ENCODE data around the gene EPN2.

The EPN2 gene

GRCh38 chr17:19294443-19294842, 57.3 kb downstream of the EPN2 start:
- no peak for DNase-seq (ENCODE audit: low read depth in 3 of 3)

GRCh38 chr17:19295473-19296135, 58.4 kb downstream of the EPN2 start:
- DNase-seq (ENCODE audit: low read depth in 3 of 3) = no peak

- DNase-seq (ENCODE audit: low read depth in 3 of 3) = no peak
These were observed 59.9 kb downstream of the EPN2 start for GRCh38 chr17:19296786-19297778.

GRCh38 chr17:19298569-19299213, 61.5 kb downstream of the EPN2 start:
- no peak for DNase-seq (ENCODE audit: low read depth in 3 of 3)

GRCh38 chr17:19299214-19299747, 62.1 kb downstream of the EPN2 start:
- no peak for DNase-seq (ENCODE audit: low read depth in 3 of 3)

- no peak for DNase-seq (ENCODE audit: low read depth in 3 of 3)
These were observed 62.7 kb downstream of the EPN2 start for GRCh38 chr17:19299866-19300265.

- DNase-seq (ENCODE audit: low read depth in 3 of 3) = no peak
These were observed 64.2 kb downstream of the EPN2 start for GRCh38 chr17:19301274-19301951.

GRCh38 chr17:19301973-19302372, 64.8 kb downstream of the EPN2 start:
- no peak for DNase-seq (ENCODE audit: low read depth in 3 of 3)

GRCh38 chr17:19302791-19303331, 65.7 kb downstream of the EPN2 start:
- no peak for DNase-seq (ENCODE audit: low read depth in 3 of 3)

GRCh38 chr17:19303367-19303776, 66.2 kb downstream of the EPN2 start:
- no peak for DNase-seq (ENCODE audit: low read depth in 3 of 3)

- no peak for DNase-seq (ENCODE audit: low read depth in 3 of 3)
These were observed 67.0 kb downstream of the EPN2 start for GRCh38 chr17:19304209-19304608.

GRCh38 chr17:19304751-19305150, 67.6 kb downstream of the EPN2 start:
- DNase-seq (ENCODE audit: low read depth in 3 of 3) = no peak

GRCh38 chr17:19305256-19305655, 68.1 kb downstream of the EPN2 start:
- no peak for DNase-seq (ENCODE audit: low read depth in 3 of 3)

GRCh38 chr17:19305761-19306159, 68.6 kb downstream of the EPN2 start:
- DNase-seq (ENCODE audit: low read depth in 3 of 3) = no peak

GRCh38 chr17:19306160-19307111, 69.3 kb downstream of the EPN2 start:
- peak in 2 of 3 donors; percentile 8 to 9 for DNase-seq (ENCODE audit: low read depth in 3 of 3)

- DNase-seq (ENCODE audit: low read depth in 3 of 3) = no peak
These were observed 70.4 kb downstream of the EPN2 start for GRCh38 chr17:19307521-19307920.

GRCh38 chr17:19308398-19308797, 71.2 kb downstream of the EPN2 start:
- DNase-seq (ENCODE audit: low read depth in 3 of 3) = no peak

GRCh38 chr17:19309701-19310100, 72.5 kb downstream of the EPN2 start:
- DNase-seq (ENCODE audit: low read depth in 3 of 3) = no peak

- no peak for DNase-seq (ENCODE audit: low read depth in 3 of 3)
These were observed 73.0 kb downstream of the EPN2 start for GRCh38 chr17:19310151-19310550.

- no peak for DNase-seq (ENCODE audit: low read depth in 3 of 3)
These were observed 73.8 kb downstream of the EPN2 start for GRCh38 chr17:19311016-19311415.

All from stimulated activated CD4-positive, alpha-beta T cell treated with anti-CD3 and anti-CD28 coated beads, TNF-alpha, amount 100 ng/mL, for 48 hours (primary cell).